ENCODE measurements around the gene STXBP6. TPM values are rescaled to one million over a fixed set of nuclear protein-coding genes. Genes with fewer than 3 reads are reported as not detected.

Gene STXBP6
- total RNA-seq, 1 experiment from 2014 or later, result 0.27 TPM

- TF ChIP-seq SRF (IDR thresholded peaks at IDR 0.05; ENCODE audit: low read depth) (no peak), POLR2A (IDR thresholded peaks at IDR 0.05; ENCODE audit: borderline replicate concordance, extremely low read depth, insufficient read depth, insufficient read length) (no peak), MAX (IDR thresholded peaks at IDR 0.05) (no peak), CBX3 (IDR thresholded peaks at IDR 0.05; ENCODE audit: low read depth) (no peak), CEBPB (IDR thresholded peaks at IDR 0.05; ENCODE audit: low read depth) (no peak), FOSL1 (IDR thresholded peaks at IDR 0.05; ENCODE audit: low read depth) (no peak), YY1 (IDR thresholded peaks at IDR 0.05; ENCODE audit: extremely low read depth, insufficient replicate concordance, low read depth, low read length) (no peak), POLR2AphosphoS5 (IDR thresholded peaks at IDR 0.05; ENCODE audit: low read depth, low read length) (no peak)
- no peak overlapping the region for H3K9ac ChIP-seq (ENCODE audit: low read length)
- POLR2A ChIA-PET, result no interaction called here
- CTCF ChIA-PET, result no interaction called here
- ATAC-seq (no peak), DNase-seq (ENCODE audit: low read depth, low spot score) (no peak)
- no TSS peak for BruUV-seq (replicated peaks)
- H3K9me2 ChIP-seq (ENCODE audit: insufficient read depth), result no peaks in the 10 kb centered on the region
- H3K36me3 ChIP-seq (ENCODE audit: control insufficient read depth in 1 of 2, insufficient read depth in 2 of 2, low read length in 2 of 2), result no peaks in the 10 kb centered on the region
- no peak overlapping the region for H3K4me3 ChIP-seq (replicated peaks in 1 of 2; ENCODE audit: low read depth in 1 of 2, low read length in 2 of 2)
- intact Hi-C loops (cut with micrococcal nuclease), result no loop called here
- no peak overlapping the region for H3K27ac ChIP-seq (ENCODE audit: low read depth, low read length)
- RAD21 ChIA-PET (ENCODE audit: low non-redundant PET in 1 of 2, low total read pairs in 2 of 2, uncharacterized antibody in 2 of 2, unreplicated experiment in 2 of 2), result no interaction called here
- H3K4me2 ChIP-seq (ENCODE audit: low read length), result no peak overlapping the region
- no peak overlapping the region for H2AFZ ChIP-seq (ENCODE audit: low read depth, low read length, poor library complexity, severe bottlenecking)
- no peaks in the 10 kb centered on the region for H4K20me1 ChIP-seq (ENCODE audit: insufficient read depth)
- no peaks in the 10 kb centered on the region for H3K4me1 ChIP-seq (ENCODE audit: control insufficient read depth in 1 of 2, insufficient read depth in 2 of 2, low read length in 2 of 2)
- H3K27me3 ChIP-seq (ENCODE audit: insufficient read depth, low read length), result no peaks in the 10 kb centered on the region
- H3K9me3 ChIP-seq (ENCODE audit: control insufficient read depth in 1 of 2, insufficient read depth in 1 of 2, low read depth in 1 of 2, low read length in 2 of 2), result peaks cover 12 to 14% of the 10 kb centered on the region in 2 experiments; a peak in 3 of 4 replicates
- H3K79me2 ChIP-seq (ENCODE audit: insufficient read depth, low read length), result no peaks in the 10 kb centered on the region
Observed at GRCh38 chr14:24888532-24888931, 161.4 kb downstream of the STXBP6 start.

- no peaks in the 10 kb centered on the region for H4K20me1 ChIP-seq (ENCODE audit: insufficient read depth)
- H3K79me2 ChIP-seq (ENCODE audit: insufficient read depth, low read length), result no peaks in the 10 kb centered on the region
- no TSS peak for BruUV-seq (replicated peaks)
- H3K4me1 ChIP-seq (ENCODE audit: control insufficient read depth in 1 of 2, insufficient read depth in 2 of 2, low read length in 2 of 2), result no peaks in the 10 kb centered on the region
- intact Hi-C loops (cut with micrococcal nuclease), result no loop called here
- H3K9me3 ChIP-seq (ENCODE audit: control insufficient read depth in 1 of 2, insufficient read depth in 1 of 2, low read depth in 1 of 2, low read length in 2 of 2), result peaks cover 12 to 14% of the 10 kb centered on the region in 2 experiments; a peak in 3 of 4 replicates
- H3K27me3 ChIP-seq (ENCODE audit: insufficient read depth, low read length), result no peaks in the 10 kb centered on the region
- no peak overlapping the region for H3K4me2 ChIP-seq (ENCODE audit: low read length)
- CTCF ChIA-PET, result no interaction called here
- ATAC-seq, result no peak
- no peak overlapping the region for H3K4me3 ChIP-seq (replicated peaks in 1 of 2; ENCODE audit: low read depth in 1 of 2, low read length in 2 of 2)
- DNase-seq (ENCODE audit: low read depth, low spot score), result no peak
- POLR2A ChIA-PET, result no interaction called here
- H3K9me2 ChIP-seq (ENCODE audit: insufficient read depth), result no peaks in the 10 kb centered on the region
- H2AFZ ChIP-seq (ENCODE audit: low read depth, low read length, poor library complexity, severe bottlenecking), result no peak overlapping the region
- RAD21 ChIA-PET (ENCODE audit: low non-redundant PET in 1 of 2, low total read pairs in 2 of 2, uncharacterized antibody in 2 of 2, unreplicated experiment in 2 of 2), result no interaction called here
- no peak overlapping the region for H3K27ac ChIP-seq (ENCODE audit: low read depth, low read length)
- H3K9ac ChIP-seq (ENCODE audit: low read length), result no peak overlapping the region
- no peaks in the 10 kb centered on the region for H3K36me3 ChIP-seq (ENCODE audit: control insufficient read depth in 1 of 2, insufficient read depth in 2 of 2, low read length in 2 of 2)
- TF ChIP-seq ATF3 (IDR thresholded peaks at IDR 0.05), result no peak
- no peak for TF ChIP-seq ZBTB33 (IDR thresholded peaks at IDR 0.05; ENCODE audit: extremely low read depth, insufficient replicate concordance, low read length)
- TF ChIP-seq EGR1 (IDR thresholded peaks at IDR 0.05; ENCODE audit: low read depth), result no peak
- no peak for TF ChIP-seq SP1 (IDR thresholded peaks at IDR 0.05; ENCODE audit: low read depth)
- TF ChIP-seq ZNF274 (IDR thresholded peaks at IDR 0.05; ENCODE audit: low read depth, low read length), result no peak
- no peak for TF ChIP-seq SIN3A (IDR thresholded peaks at IDR 0.05; ENCODE audit: low read depth)
- no peak for TF ChIP-seq YY1 (IDR thresholded peaks at IDR 0.05; ENCODE audit: extremely low read depth, insufficient replicate concordance, low read depth, low read length)
- TF ChIP-seq EZH2phosphoT487 (IDR thresholded peaks at IDR 0.05; ENCODE audit: borderline replicate concordance), result no peak
- TF ChIP-seq JUND (IDR thresholded peaks at IDR 0.05), result no peak
- no peak for TF ChIP-seq SRF (IDR thresholded peaks at IDR 0.05; ENCODE audit: low read depth)
- TF ChIP-seq ZFX (IDR thresholded peaks at IDR 0.05), result no peak
- TF ChIP-seq FOSL1 (IDR thresholded peaks at IDR 0.05; ENCODE audit: low read depth), result no peak
- no peak for TF ChIP-seq CBX3 (IDR thresholded peaks at IDR 0.05; ENCODE audit: low read depth)
Observed at GRCh38 chr14:24887623-24888304, 162.2 kb downstream of the STXBP6 start.

Measured in HCT116 (cell line).